Fibroblast of lung (primary cell): Measurements from ENCODE around the gene C3AR1.

Experiments
- CTCF ChIP-seq, 2 donors: IDR thresholded peaks in 1 of 2; conservative IDR thresholded peaks in 1 of 2; 1 replicate in 1 of 2; 2 replicates in 1 of 2; pipeline ENCODE4 v1.5.1; 2011 to 2012; ENCODE audit warnings: low read length in 2 of 2, control low read depth in 1 of 2, inconsistent platforms in 1 of 2, low read depth in 1 of 2, mild to moderate bottlenecking in 1 of 2
- EZH2 ChIP-seq: IDR thresholded peaks from 2 replicates; pipeline ENCODE4 v1.5.1; 2012; ENCODE audit warnings: low read length, control low read depth, mild to moderate bottlenecking; ENCODE audit errors: missing control alignments

- TF ChIP-seq CTCF (conservative IDR thresholded peaks at IDR 0.05 in 1 of 2, IDR thresholded peaks at IDR 0.05 in 1 of 2; ENCODE audit: low read depth in 1 of 2, low read length in 2 of 2) (no peak), EZH2 (no peak)
Observed at GRCh38 chr12:8033153-8034044, 32.8 kb downstream of the C3AR1 start.
